Activated CD4-positive, alpha-beta memory T cell treated with anti-CD3 and anti-CD28 coated beads, Interleukin-2, amount 10 ng/mL, durations not matched to agents 7 days and 5 days (primary cell): Measurements from ENCODE around the gene NT5M. TPM values are rescaled to one million over a fixed set of nuclear protein-coding genes. Genes with fewer than 3 reads are reported as not detected.

Experiments
- CTCF ChIA-PET: fragments of 350-600 bp; sonication (Branson Sonifier 250); formaldehyde crosslinking; loops from one replicate; lab custom pipeline; 2021; ENCODE audit warnings: antibody characterized with exemption, inconsistent platforms; lab: Charles Lee
- POLR2A ChIA-PET: fragments of 350-600 bp; sonication (Branson Sonifier 250); formaldehyde crosslinking; loops from one replicate; lab custom pipeline; 2021; ENCODE audit warnings: antibody characterized with exemption; lab: Charles Lee
- DNase-seq: peaks from one replicate; pipeline ENCODE4 v3.0.0-alpha.2; 2020
- H3K27ac Mint-ChIP-seq: one replicate; pipeline ENCODE4 v1.8.0; 2021; ENCODE audit warnings: mild to moderate bottlenecking, mixed read lengths
- H3K27me3 Mint-ChIP-seq: one replicate; pipeline ENCODE4 v1.8.0; 2021; ENCODE audit warnings: mixed read lengths
- H3K36me3 Mint-ChIP-seq: one replicate; pipeline ENCODE4 v1.8.0; 2021; ENCODE audit warnings: low read depth, mixed read lengths
- H3K4me1 Mint-ChIP-seq: one replicate; pipeline ENCODE4 v1.8.0; 2021; ENCODE audit warnings: mixed read lengths
- H3K4me3 Mint-ChIP-seq: one replicate; pipeline ENCODE4 v1.8.0; 2021; ENCODE audit warnings: mild to moderate bottlenecking, mixed read lengths
- H3K9me3 Mint-ChIP-seq: one replicate; pipeline ENCODE4 v1.8.0; 2021; ENCODE audit warnings: mixed read lengths
- total RNA-seq, 2 experiments: library from RNA; stranded (reverse); gene quantifications; one replicate each; pipeline ENCODE4 v1.2.3, GENCODE V29; 2021

Gene NT5M
- total RNA-seq, 2 experiments from 2014 or later, result 8.4 to 9.7 TPM

DNA sequence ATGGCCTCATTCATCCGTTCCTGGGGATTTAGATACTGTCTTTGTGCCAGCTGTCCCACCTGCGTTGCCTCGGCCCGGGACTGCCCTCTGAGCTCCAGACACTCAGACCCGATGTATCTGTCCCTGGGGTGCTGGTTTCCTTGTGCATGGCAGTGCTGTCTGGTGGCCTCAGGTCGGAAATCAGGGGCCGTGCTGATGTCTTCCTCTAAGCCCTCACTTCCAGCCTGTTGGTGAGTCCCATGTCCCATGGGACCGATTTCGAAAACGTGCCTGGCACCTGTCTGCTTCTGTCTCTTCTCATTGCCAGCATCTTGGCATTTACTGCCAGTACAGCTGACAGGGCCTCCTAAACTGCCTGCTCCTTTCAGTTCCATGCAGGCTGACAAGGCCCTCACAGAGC is 22.1 kb downstream of the NT5M start:
- no peak for DNase-seq
- H3K27ac Mint-ChIP-seq, result no peak overlapping the region
- CTCF ChIA-PET, result no interaction called here
- POLR2A ChIA-PET, result no interaction called here
- no peaks in the 10 kb centered on the region for H3K9me3 Mint-ChIP-seq
- no peaks in the 10 kb centered on the region for H3K36me3 Mint-ChIP-seq
- H3K27me3 Mint-ChIP-seq, result no peaks in the 10 kb centered on the region
- H3K4me1 Mint-ChIP-seq, result no peaks in the 10 kb centered on the region
- no peak overlapping the region for H3K4me3 Mint-ChIP-seq

DNA sequence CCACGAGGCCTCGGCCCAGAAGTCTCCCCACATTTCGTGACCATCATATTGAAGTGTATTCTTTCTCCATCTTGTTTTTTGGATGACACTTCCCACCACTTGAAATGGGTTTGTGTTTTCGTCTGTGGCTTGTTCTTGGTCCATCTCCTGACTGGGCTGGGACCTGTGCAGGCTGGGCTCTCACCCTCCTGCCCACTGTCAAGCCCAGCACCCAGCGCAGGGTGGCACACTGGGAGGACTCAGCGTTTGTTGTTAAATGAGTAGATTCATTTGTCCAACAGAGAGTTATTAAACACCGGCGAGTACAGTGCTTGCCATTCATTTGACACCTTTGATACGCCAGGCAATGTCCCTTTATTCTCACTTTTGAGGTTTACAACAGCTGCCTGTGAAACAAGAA is 22.6 kb downstream of the NT5M start:
- Mint-ChIP-seq H3K27me3 (no peaks in the 10 kb centered on the region), H3K36me3 (no peaks in the 10 kb centered on the region), H3K4me1 (no peaks in the 10 kb centered on the region), H3K27ac (no peak overlapping the region), H3K4me3 (no peak overlapping the region), H3K9me3 (no peaks in the 10 kb centered on the region)
- CTCF ChIA-PET, result no interaction called here
- POLR2A ChIA-PET, result no interaction called here
- no peak for DNase-seq

DNA sequence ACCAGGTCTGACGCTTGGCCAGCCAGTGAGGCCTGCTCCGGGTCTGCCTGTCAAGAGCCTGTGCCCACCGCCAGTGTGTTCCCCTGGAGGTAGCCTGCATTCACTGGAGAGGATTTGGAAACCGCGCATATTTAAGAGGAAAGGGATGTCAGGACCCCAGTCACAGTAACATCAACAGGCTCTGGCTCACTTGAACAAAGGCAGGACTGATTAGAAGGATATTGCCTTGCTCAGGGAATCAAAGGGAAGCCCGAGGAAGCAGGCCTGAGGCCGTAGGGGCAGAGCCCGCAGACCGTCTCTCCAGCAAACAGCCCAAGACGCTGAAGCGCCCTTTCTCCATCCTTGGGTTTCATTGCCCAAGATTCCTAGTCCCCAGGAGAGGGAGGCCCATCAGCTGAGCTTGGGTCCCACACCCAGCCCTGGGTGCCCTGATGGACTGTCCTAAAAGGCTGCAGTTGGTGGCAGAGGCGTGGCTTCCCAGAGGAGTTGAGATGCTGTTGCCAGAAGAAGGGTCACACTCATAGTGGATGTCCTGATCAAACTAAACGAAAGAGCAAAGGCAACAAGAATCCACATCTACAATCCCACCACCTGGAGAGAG is 23.2 kb downstream of the NT5M start:
- Mint-ChIP-seq H3K9me3 (no peaks in the 10 kb centered on the region), H3K27me3 (no peaks in the 10 kb centered on the region), H3K27ac (no peak overlapping the region), H3K4me3 (no peak overlapping the region), H3K36me3 (no peaks in the 10 kb centered on the region), H3K4me1 (no peaks in the 10 kb centered on the region)
- ChIA-PET POLR2A (no interaction called here), CTCF (no interaction called here)
- DNase-seq, result no peak

DNA sequence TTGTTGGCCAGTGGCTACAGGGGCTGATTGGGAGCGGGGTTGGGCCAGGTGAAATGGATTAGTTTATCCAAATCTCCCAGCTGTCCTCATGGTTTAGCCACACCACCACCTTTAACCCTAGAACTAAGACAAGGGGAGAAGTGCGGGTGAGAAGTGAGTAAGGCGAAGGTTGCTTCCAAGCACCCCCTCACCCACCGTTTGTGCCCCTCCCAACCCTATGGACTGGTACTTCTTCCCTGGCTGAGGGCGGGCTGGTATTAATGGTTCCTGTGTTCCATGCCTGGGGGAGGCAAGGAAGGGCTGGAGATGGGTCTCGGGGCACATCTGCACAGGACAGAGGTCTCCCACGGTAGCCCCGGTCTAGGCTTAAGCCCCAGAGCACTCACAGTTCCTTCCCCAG is 25.1 kb downstream of the NT5M start:
- Mint-ChIP-seq H3K36me3 (no peaks in the 10 kb centered on the region), H3K4me3 (no peak overlapping the region), H3K27me3 (no peaks in the 10 kb centered on the region), H3K27ac (no peak overlapping the region), H3K4me1 (no peaks in the 10 kb centered on the region), H3K9me3 (no peaks in the 10 kb centered on the region)
- POLR2A ChIA-PET, result no interaction called here
- DNase-seq, result no peak
- CTCF ChIA-PET, result no interaction called here

DNA sequence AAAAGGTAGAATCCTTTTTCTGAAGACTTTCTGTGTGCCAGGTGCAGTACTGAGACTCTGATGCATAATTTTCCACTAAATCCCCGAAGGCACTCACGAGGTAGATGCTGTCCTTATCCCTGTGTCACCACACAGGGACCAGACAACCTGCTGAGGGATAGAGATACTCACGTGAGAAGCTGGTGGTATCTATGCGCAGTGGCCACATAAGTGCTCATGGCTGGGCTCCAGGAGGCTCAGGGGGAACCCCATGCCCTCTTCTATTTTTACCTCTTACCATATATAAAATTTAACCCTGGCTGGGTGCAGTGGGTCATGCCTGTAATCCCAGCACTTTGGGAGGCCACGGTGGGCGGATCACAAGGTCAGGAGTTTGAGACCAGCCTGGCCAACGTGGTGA is 38.3 kb downstream of the NT5M start:
- no peaks in the 10 kb centered on the region for H3K9me3 Mint-ChIP-seq
- no peak overlapping the region for H3K4me3 Mint-ChIP-seq
- H3K27ac Mint-ChIP-seq, result no peak overlapping the region
- no peaks in the 10 kb centered on the region for H3K4me1 Mint-ChIP-seq
- no peak for DNase-seq
- no peaks in the 10 kb centered on the region for H3K27me3 Mint-ChIP-seq
- ChIA-PET CTCF (no interaction called here), POLR2A (no interaction called here)
- no peaks in the 10 kb centered on the region for H3K36me3 Mint-ChIP-seq

DNA sequence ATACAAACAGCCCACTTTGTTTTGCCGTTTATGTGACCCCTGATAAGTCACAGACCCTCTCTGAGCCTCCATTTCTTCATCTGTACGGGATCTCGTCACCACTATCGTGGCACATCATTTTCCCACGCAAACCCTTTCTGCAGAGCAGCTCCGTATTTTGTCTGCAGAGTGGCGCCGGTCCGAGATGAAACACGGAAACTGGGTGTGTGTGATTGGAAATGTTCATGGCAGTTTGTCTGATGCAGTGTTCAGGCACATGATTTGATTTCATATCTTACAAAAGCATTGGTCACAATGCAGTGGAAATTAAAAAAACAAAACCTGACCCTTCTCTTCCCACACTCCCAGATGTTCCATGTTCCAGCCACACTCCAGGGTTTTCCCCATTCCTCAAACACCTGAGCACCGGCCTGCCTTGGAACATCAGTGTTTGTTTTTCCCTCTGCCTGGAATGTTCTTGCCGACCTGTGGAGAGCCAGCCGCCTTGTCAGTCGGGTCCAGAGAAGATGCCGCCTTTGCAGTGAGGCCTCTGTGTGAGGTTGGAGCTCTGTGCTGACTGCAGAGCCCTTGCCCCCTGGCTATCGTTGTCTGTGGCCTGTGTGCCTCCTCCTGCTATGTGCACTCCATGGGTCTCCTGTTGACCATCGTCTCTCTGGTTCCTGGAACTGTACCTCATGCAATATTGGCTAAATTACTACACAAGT is 39.2 kb downstream of the NT5M start:
- ChIA-PET POLR2A (no interaction called here), CTCF (no interaction called here)
- no peaks in the 10 kb centered on the region for H3K4me1 Mint-ChIP-seq
- no peak for DNase-seq
- no peaks in the 10 kb centered on the region for H3K27me3 Mint-ChIP-seq
- no peaks in the 10 kb centered on the region for H3K36me3 Mint-ChIP-seq
- H3K27ac Mint-ChIP-seq, result no peak overlapping the region
- H3K4me3 Mint-ChIP-seq, result no peak overlapping the region
- H3K9me3 Mint-ChIP-seq, result no peaks in the 10 kb centered on the region

DNA sequence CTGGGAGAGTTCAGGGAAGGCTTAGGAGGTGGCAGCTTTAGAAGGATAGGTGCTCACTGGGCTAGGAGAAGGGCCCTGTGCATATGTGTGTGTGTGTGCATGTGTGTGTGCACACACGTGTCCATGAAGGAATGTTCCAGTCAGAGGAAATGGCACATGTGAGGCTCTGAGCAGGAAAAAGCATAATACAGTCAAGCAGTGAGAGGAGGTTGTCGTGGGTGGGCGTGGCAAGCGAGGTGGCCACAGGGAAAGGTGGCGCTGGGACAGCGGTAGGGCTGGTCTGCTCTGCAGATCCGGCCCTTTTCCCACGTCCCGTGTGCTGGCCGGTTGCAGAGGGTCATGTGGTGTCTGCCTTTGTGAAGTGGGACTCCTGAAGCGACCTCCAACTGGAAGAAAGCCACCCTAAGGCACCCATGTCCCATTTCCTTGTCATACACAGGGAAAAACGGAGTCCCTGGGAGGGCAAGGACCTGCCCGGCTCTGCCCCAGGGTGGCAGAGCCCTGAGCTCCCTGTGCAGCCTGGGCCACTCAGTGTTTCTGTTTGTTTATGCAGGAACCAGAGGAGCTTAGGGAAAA is 40.1 kb downstream of the NT5M start:
- no peaks in the 10 kb centered on the region for H3K9me3 Mint-ChIP-seq
- no peaks in the 10 kb centered on the region for H3K27me3 Mint-ChIP-seq
- H3K36me3 Mint-ChIP-seq, result no peaks in the 10 kb centered on the region
- H3K4me3 Mint-ChIP-seq, result no peak overlapping the region
- no peak overlapping the region for H3K27ac Mint-ChIP-seq
- H3K4me1 Mint-ChIP-seq, result no peaks in the 10 kb centered on the region
- POLR2A ChIA-PET, result no interaction called here
- no peak for DNase-seq
- CTCF ChIA-PET, result no interaction called here

DNA sequence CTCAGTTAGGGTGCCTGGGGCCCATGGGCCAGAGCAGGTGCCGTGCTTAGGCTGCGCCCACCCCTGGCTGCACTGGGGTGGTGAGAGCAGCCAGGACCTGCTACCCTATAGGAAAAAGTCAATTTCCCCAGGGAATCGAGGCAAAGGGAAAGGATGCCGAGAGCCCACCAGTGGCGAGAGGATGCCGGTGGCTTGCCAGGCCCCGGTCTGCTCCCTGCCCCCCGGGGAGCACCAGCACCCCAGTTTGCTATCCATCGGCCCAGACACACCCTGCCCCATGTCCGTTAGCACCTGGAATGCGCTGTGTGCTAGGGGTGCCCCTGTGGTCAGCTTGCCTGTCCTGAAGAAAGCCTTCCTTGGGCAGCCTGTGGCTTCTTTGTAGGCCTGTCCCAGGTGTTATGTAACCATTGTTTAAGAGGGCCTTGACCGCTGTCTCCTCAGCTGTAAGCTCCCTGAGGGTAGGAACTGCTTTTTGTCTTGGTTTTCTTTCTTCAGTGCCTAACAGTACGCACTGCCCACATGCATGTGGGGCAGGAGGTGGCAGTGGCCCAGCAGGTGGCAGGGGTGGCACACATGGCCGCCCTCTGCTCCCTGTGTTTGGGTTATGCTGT is 40.8 kb downstream of the NT5M start:
- H3K4me1 Mint-ChIP-seq, result no peaks in the 10 kb centered on the region
- no peak overlapping the region for H3K27ac Mint-ChIP-seq
- no peak overlapping the region for H3K4me3 Mint-ChIP-seq
- H3K9me3 Mint-ChIP-seq, result no peaks in the 10 kb centered on the region
- no peak for DNase-seq
- H3K27me3 Mint-ChIP-seq, result no peaks in the 10 kb centered on the region
- CTCF ChIA-PET, result no interaction called here
- H3K36me3 Mint-ChIP-seq, result no peaks in the 10 kb centered on the region
- POLR2A ChIA-PET, result no interaction called here

DNA sequence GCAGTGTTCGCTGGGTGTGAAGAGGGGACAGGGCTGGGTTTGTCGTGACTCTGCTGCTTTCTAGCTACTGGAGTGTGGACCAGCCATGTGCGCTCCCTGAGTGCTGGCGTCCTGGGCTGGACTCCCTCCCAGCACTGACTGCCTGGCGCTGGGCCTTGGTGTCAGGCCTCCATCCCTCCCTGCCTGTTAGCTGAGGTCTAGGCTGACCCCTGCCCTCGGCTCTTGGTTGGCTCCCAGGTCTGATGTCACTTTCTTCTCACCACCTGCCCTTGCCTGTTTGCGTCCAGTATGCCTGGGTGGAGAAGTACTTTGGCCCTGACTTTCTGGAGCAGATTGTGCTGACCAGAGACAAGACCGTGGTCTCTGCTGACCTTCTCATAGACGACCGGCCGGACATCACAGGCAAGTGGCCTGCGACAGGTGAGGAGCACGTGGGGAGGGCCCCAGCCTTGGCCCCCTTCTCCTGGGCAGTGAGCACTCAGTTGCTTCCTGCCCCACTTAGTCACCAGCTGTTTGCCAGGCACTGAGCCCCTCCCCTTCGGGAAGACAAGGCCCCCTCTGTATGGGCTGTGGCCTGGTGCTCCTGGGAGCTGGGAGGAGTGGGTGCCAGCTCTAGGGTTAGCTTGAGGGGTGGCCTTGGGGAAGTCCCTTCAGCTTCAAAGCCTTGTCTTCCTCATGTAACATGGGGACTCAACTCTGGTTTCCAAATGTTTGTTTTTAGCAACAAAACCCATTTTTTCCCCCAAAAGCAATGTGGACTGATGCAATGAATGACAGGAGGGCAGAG is 41.5 kb downstream of the NT5M start:
- Mint-ChIP-seq H3K4me1 (no peaks in the 10 kb centered on the region), H3K9me3 (no peaks in the 10 kb centered on the region), H3K27me3 (no peaks in the 10 kb centered on the region), H3K27ac (no peak overlapping the region), H3K36me3 (no peaks in the 10 kb centered on the region), H3K4me3 (no peak overlapping the region)
- CTCF ChIA-PET, result no interaction called here
- no peak for DNase-seq
- POLR2A ChIA-PET, result no interaction called here

DNA sequence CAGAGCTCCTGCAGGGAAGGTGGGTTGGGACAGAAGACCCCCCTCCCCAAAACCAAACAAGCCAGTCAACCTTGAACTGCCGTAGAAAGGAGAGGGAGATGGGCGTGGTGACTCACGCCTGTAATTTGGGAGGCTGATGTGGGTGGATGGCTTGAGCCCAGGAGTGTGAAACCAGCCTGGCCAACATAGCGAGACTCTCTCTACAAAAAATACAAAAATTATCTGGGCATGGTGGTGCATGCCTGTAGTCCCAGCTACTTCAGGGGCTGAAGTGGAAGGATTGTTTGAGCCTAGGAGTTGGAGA is 42.1 kb downstream of the NT5M start:
- Mint-ChIP-seq H3K27ac (no peak overlapping the region), H3K36me3 (no peaks in the 10 kb centered on the region), H3K27me3 (no peaks in the 10 kb centered on the region), H3K9me3 (no peaks in the 10 kb centered on the region), H3K4me3 (no peak overlapping the region), H3K4me1 (no peaks in the 10 kb centered on the region)
- DNase-seq, result no peak
- ChIA-PET POLR2A (no interaction called here), CTCF (no interaction called here)

DNA sequence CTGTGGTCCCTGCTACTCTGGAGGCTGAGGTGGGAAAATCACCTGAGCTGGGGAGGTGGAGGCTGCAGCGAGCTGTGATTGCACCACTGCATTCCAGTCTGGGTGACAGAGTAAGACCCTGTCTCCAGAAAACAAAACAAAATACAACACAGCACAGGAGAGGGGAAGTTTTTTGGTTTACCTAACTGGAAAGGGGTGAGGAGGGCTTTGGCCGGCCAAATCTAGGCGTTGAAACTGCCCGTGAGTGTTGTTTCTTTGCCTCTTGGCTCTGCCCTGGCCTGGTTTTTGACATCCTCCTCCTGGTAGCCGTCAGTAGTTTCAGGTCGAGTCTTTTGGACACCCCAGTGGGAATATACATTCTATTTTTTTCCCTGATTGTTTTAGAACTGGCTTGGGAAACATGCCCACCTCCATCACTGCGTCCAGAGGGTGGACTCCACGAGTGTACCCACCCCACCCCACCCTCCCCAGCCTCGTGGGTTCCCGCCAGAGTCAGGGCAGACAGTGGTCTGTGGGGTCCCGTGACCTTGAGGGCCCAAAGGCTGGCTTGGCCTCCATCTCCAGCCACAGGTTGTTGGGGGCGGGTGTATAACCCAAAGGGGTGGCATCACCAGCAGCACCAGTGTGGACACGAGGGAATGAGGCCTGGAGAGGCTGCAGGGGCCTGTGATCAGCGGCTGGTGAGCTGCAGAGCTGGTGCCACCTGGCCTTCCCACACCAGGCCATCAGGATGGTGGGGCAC is 42.7 kb downstream of the NT5M start:
- no peaks in the 10 kb centered on the region for H3K36me3 Mint-ChIP-seq
- POLR2A ChIA-PET, result no interaction called here
- no peaks in the 10 kb centered on the region for H3K4me1 Mint-ChIP-seq
- no peaks in the 10 kb centered on the region for H3K27me3 Mint-ChIP-seq
- CTCF ChIA-PET, result no interaction called here
- no peak overlapping the region for H3K27ac Mint-ChIP-seq
- H3K9me3 Mint-ChIP-seq, result no peaks in the 10 kb centered on the region
- H3K4me3 Mint-ChIP-seq, result no peak overlapping the region
- no peak for DNase-seq

DNA sequence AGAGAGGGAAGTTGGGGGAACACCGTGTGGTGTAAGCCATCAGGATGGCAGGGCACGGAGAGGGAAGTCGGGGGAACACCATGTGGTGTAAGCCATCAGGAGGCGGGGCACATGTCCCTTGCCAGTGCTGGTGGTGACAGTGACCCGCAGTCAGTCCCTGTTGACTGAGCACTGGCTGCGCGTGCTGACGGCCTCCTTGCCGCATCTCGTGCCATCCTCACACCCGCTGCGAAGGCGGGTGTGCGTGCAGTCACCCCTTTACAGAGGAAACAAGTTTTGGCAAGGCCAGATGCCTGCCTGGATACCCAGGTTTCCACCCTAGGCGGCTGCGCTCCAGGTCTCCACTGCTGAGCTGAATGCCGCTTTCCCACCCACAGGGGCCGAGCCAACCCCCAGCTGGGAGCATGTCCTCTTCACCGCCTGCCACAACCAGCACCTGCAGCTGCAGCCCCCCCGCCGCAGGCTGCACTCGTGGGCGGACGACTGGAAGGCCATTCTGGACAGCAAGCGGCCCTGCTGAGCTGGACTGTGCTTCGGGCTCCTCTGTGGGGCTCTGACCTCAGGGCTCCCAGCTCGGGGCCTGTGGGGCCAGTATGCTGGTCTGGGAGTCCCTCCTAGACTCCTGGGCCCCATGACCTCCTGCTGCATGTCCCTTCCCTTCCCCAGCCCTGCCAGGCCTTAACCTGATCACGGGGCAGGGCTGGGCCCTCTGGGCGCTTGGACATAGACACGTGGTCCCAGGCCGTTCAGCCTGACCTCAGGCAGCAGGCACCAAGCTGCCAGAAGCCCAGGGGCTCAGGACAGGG is 43.5 kb downstream of the NT5M start:
- Mint-ChIP-seq H3K27ac (no peak overlapping the region), H3K27me3 (no peaks in the 10 kb centered on the region), H3K4me3 (no peak overlapping the region), H3K36me3 (no peaks in the 10 kb centered on the region), H3K4me1 (no peaks in the 10 kb centered on the region), H3K9me3 (no peaks in the 10 kb centered on the region)
- CTCF ChIA-PET, result no interaction called here
- DNase-seq, result no peak
- POLR2A ChIA-PET, result no interaction called here
